H1 (cell line): ENCODE data around the gene BLMH. TPM values are rescaled to one million over a fixed set of nuclear protein-coding genes. Genes with fewer than 3 reads are reported as not detected.

ENCODE experiments used
- CTCF ChIA-PET: fragments of 300-600 bp; sonication (Branson Sonifier 250); formaldehyde crosslinking; loops from one replicate; lab custom pipeline; 2021; ENCODE audit not compliant: partially characterized antibody; lab: Charles Lee
- POLR2A ChIA-PET: fragments of 300-600 bp; sonication (Branson Sonifier 250); formaldehyde crosslinking; loops from one replicate; lab custom pipeline; 2021; ENCODE audit warnings: inconsistent platforms; ENCODE audit not compliant: partially characterized antibody; lab: Charles Lee
- DNase-seq, 2 experiments: peaks; one replicate each; pipeline versions ENCODE4 v3.0.0 to v3.0.0-alpha.2; 2010 to 2022; ENCODE audit warnings: low spot score in 2 of 2, low read depth in 1 of 2, mixed read lengths in 1 of 2
- FAIRE-seq: peaks from 2 replicates; lab custom pipeline; 2011; peaks lifted over from hg19 to GRCh38; lab: Jason Lieb, UNC
- H2AFZ ChIP-seq: 2 replicates; pipeline ENCODE4 v1.8.1; 2012; ENCODE audit warnings: low read length, inconsistent platforms
- H2AK5ac ChIP-seq: 2 replicates; pipeline ENCODE4 v1.6.1; 2013; ENCODE audit warnings: low read depth, low read length
- H2BK120ac ChIP-seq: replicated peaks from 2 replicates; pipeline ENCODE3; 2013; ENCODE audit warnings: low read depth, low read length, inconsistent platforms
- H2BK12ac ChIP-seq: 2 replicates; pipeline ENCODE4 v1.6.1; 2013; ENCODE audit warnings: low read depth, low read length
- H2BK15ac ChIP-seq: 2 replicates; pipeline ENCODE4 v1.6.1; 2013; ENCODE audit warnings: low read length
- H2BK20ac ChIP-seq: 2 replicates; pipeline ENCODE4 v1.6.1; 2013; ENCODE audit warnings: low read length
- H2BK5ac ChIP-seq: 2 replicates; pipeline ENCODE4 v1.6.1; 2013; ENCODE audit warnings: low read depth, low read length
- H3K14ac ChIP-seq: 2 replicates; pipeline ENCODE4 v1.6.1; 2013; ENCODE audit warnings: inconsistent platforms; ENCODE audit not compliant: insufficient read length
- H3K18ac ChIP-seq: 2 replicates; pipeline ENCODE4 v1.6.1; 2013; ENCODE audit warnings: low read length; ENCODE audit errors: extremely low read depth
- H3K23ac ChIP-seq: 2 replicates; pipeline ENCODE4 v1.6.1; 2013; ENCODE audit warnings: inconsistent platforms; ENCODE audit not compliant: insufficient read length
- H3K23me2 ChIP-seq: 2 replicates; pipeline ENCODE4 v1.6.1; 2013; ENCODE audit warnings: low read depth, low read length
- H3K27ac ChIP-seq: 2 replicates; pipeline ENCODE4 v1.6.1; 2011; ENCODE audit warnings: low read depth, low read length, inconsistent platforms
- H3K27me3 ChIP-seq, 4 experiments: replicated peaks in 1 of 4; 1 replicate in 1 of 4; 2 replicates in 3 of 4; pipeline versions ENCODE4 v1.6.1 to v1.8.1; 2011 to 2013; ENCODE audit warnings: low read length in 3 of 4, mild to moderate bottlenecking in 3 of 4, inconsistent platforms in 2 of 4, mixed read lengths in 2 of 4, moderate library complexity in 1 of 4; ENCODE audit not compliant: control insufficient read depth in 3 of 4, insufficient read depth in 3 of 4; ENCODE audit errors: extremely low read depth in 1 of 4
- H3K36me3 ChIP-seq, 4 experiments: 2 replicates each; pipeline versions ENCODE4 v1.6.1 to v1.8.1; 2011 to 2013; ENCODE audit warnings: mild to moderate bottlenecking in 4 of 4, low read length in 3 of 4, moderate library complexity in 2 of 4, control low read depth in 1 of 4, inconsistent platforms in 1 of 4; ENCODE audit not compliant: insufficient read depth in 4 of 4, control insufficient read depth in 2 of 4
- H3K4ac ChIP-seq: replicated peaks from 2 replicates; pipeline ENCODE3; 2013; ENCODE audit warnings: low read length, low read depth, mixed read lengths, inconsistent platforms; ENCODE audit not compliant: insufficient read length
- H3K4me1 ChIP-seq, 4 experiments: replicated peaks in 1 of 4; 1 replicate in 1 of 4; 2 replicates in 3 of 4; pipeline versions ENCODE4 v1.6.1 to v1.8.1; 2011 to 2013; ENCODE audit warnings: low read length in 3 of 4, inconsistent platforms in 2 of 4, mixed read lengths in 1 of 4; ENCODE audit not compliant: insufficient read depth in 4 of 4, control insufficient read depth in 3 of 4
- H3K4me2 ChIP-seq, 2 experiments: 2 replicates each; pipeline versions ENCODE4 v1.6.1 to v1.8.1; 2011 to 2013; ENCODE audit warnings: low read depth in 2 of 2, low read length in 2 of 2, control low read depth in 1 of 2, inconsistent platforms in 1 of 2, mild to moderate bottlenecking in 1 of 2; ENCODE audit not compliant: insufficient read depth in 1 of 2
- H3K4me3 ChIP-seq, 4 experiments: fragments of 200-600, 300-600 bp in 1 of 4; sonication (generic), shearing (Covaris generic), sonication (Bioruptor Twin) in 1 of 4; 2 replicates each; pipeline versions ENCODE4 v1.5.1 to v1.8.1; 2011 to 2016; ENCODE audit warnings: low read length in 4 of 4, low read depth in 3 of 4, control low read depth in 2 of 4, inconsistent platforms in 2 of 4, mild to moderate bottlenecking in 2 of 4, mixed read lengths in 1 of 4, moderate library complexity in 1 of 4; ENCODE audit not compliant: insufficient read depth in 2 of 4; ENCODE audit errors: extremely low read depth in 1 of 4
- H3K56ac ChIP-seq: replicated peaks from 2 replicates; pipeline ENCODE3; 2013; ENCODE audit warnings: low read depth, mild to moderate bottlenecking, mixed read lengths, low read length, inconsistent platforms; ENCODE audit not compliant: insufficient read length
- H3K79me1 ChIP-seq: 2 replicates; pipeline ENCODE4 v1.6.1; 2013; ENCODE audit warnings: low read depth, low read length, control low read depth
- H3K79me2 ChIP-seq, 2 experiments: 2 replicates each; pipeline versions ENCODE4 v1.6.1 to v1.8.1; 2012 to 2013; ENCODE audit warnings: low read length in 2 of 2, mild to moderate bottlenecking in 2 of 2, inconsistent platforms in 1 of 2; ENCODE audit not compliant: insufficient read depth in 2 of 2, control insufficient read depth in 1 of 2
- H3K9ac ChIP-seq, 4 experiments: replicated peaks in 1 of 4; 1 replicate in 1 of 4; 2 replicates in 3 of 4; pipeline versions ENCODE4 v1.6.1 to v1.8.1; 2011 to 2013; ENCODE audit warnings: low read depth in 3 of 4, low read length in 3 of 4, control low read depth in 2 of 4, mild to moderate bottlenecking in 2 of 4, moderate library complexity in 2 of 4, inconsistent platforms in 1 of 4; ENCODE audit errors: extremely low read depth in 1 of 4
- H3K9me3 ChIP-seq, 2 experiments: 2 replicates each; pipeline versions ENCODE4 v1.6.1 to v1.8.1; 2012 to 2013; ENCODE audit warnings: mild to moderate bottlenecking in 2 of 2, moderate library complexity in 2 of 2, control low read depth in 1 of 2, inconsistent platforms in 1 of 2, low read depth in 1 of 2, low read length in 1 of 2, mixed read lengths in 1 of 2; ENCODE audit not compliant: insufficient read depth in 2 of 2
- H4K20me1 ChIP-seq, 2 experiments: replicated peaks in 1 of 2; 2 replicates each; pipeline versions ENCODE3 to v1.8.1; 2011 to 2013; ENCODE audit warnings: inconsistent platforms in 2 of 2, low read length in 2 of 2, mild to moderate bottlenecking in 1 of 2; ENCODE audit not compliant: insufficient read depth in 2 of 2, control insufficient read depth in 1 of 2
- H4K5ac ChIP-seq: 2 replicates; pipeline ENCODE4 v1.6.1; 2013; ENCODE audit warnings: low read length, low read depth, mixed read lengths, inconsistent platforms; ENCODE audit not compliant: insufficient read length
- H4K8ac ChIP-seq: 2 replicates; pipeline ENCODE4 v1.8.0; 2013; ENCODE audit warnings: mild to moderate bottlenecking, moderate library complexity, low read length, inconsistent platforms; ENCODE audit not compliant: insufficient read depth; ENCODE audit errors: extremely low read depth
- H4K91ac ChIP-seq: replicated peaks from 2 replicates; pipeline ENCODE3; 2013; ENCODE audit warnings: low read length, mixed read lengths, inconsistent platforms; ENCODE audit not compliant: insufficient read length
- KDM1A ChIP-seq: fragments of 200-600, 300-600 bp; sonication (generic); IDR thresholded peaks from 2 replicates; pipeline ENCODE4 v1.7.1; 2016; ENCODE audit warnings: mild to moderate bottlenecking, low read length, borderline replicate concordance
- WGBS, 2 experiments: shearing (Covaris generic) in 1 of 2; methylation state at CpG; one replicate each; pipeline versions ENCODE4 v1.1.6 to v1.1.7; 2013 to 2015; ENCODE audit warnings: low lambda C conversion rate in 2 of 2, mixed read lengths in 2 of 2, inconsistent platforms in 1 of 2, low coverage in 1 of 2, missing lambda C conversion rate in 1 of 2; ENCODE audit not compliant: insufficient replicate concordance in 2 of 2, insufficient coverage in 1 of 2, insufficient read length in 1 of 2; ENCODE audit errors: extremely low coverage in 1 of 2, missing lambda C conversion rate in 1 of 2; 5-methylcytosine and 5-hydroxymethylcytosine counted together
- polyA plus RNA-seq, 7 experiments: library from polyadenylated mRNA; depleted of rRNA in 3 of 7; stranded (reverse) in 5 of 7; unstranded in 2 of 7; fragments of >200 nt in 5 of 7; fragments of 200-250 nt in 2 of 7; gene quantifications; 1 replicate in 5 of 7; 2 replicates in 1 of 7; 4 replicates in 1 of 7; pipeline versions ENCODE4 v1.2.1 to v1.2.3, GENCODE V29; 2011 to 2013; ENCODE audit warnings: missing spikeins in 2 of 7, mixed read lengths in 2 of 7
- total RNA-seq: library from RNA; stranded (reverse); fragmentation: NEBNext Ultra II Directional; extraction: Animal tissue kit (Norgen Biotek cat#: 25700); gene quantifications from 2 replicates; pipeline ENCODE4 v1.2.1, GENCODE V29; 2021

The BLMH gene
- total and polyA plus RNA-seq, 2 of the 8 experiments (the other 6 are each of a cell fraction or from before 2014, with no cell fraction given): 18.2 to 74.3 TPM

DNA sequence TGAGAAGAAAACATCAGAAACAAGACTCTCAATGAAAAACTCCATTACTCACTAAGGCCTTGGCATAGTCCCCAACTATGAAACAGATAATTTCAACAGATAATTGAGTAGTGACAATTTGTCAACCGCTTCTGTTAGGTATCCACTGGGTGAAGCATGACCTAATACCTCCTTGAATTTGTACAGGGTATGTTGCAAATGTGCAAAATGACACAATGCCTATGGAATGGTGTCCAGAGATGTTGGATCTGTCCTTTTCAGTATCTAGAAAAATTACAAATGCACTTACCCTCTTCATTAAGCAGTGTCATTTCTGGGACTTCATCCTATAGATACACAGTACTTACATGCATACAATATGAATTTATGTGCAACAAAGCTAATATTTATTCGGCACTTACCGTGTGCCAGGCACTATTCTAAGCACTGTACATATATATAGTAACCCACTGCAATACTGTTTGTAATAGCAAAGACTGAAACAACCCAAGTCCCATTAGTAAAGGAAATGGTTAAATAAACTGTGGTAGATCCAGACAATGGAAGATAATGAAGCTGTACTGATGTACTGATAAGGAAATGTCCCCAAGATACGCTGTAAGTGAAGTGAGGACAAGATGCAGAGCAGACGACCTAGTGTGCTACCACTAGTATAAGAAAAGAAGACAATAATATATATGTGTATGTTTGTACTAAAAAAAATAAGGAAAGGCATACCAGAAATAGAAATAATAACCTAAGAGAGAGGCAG lies 34.8 kb downstream of the BLMH start:
- no peak overlapping the region for H2BK20ac ChIP-seq
- CTCF ChIA-PET: no interaction called here

More for the DNA sequence above, 34.8 kb downstream of the BLMH start:
- H3K9ac ChIP-seq: no peak overlapping the region
- H3K4me2 ChIP-seq: no peak overlapping the region
- 94% methylated on average over 5 of the region's 5 CpGs; no CpG with 5 or more reads in 1 of the 2 experiments for WGBS, 2 experiments
- H4K8ac ChIP-seq: no peak overlapping the region
- H3K23ac ChIP-seq: no peak overlapping the region
- TF ChIP-seq KDM1A: no peak
- no peak overlapping the region for H2BK15ac ChIP-seq
- no peaks in the 10 kb centered on the region for H3K23me2 ChIP-seq
- no peak overlapping the region for H3K4me3 ChIP-seq
- H3K4ac ChIP-seq: no peak overlapping the region
- H3K56ac ChIP-seq: no peak overlapping the region
- no peaks in the 10 kb centered on the region; the same call in 1 of the 2 replicates for H3K79me1 ChIP-seq
- H2AK5ac ChIP-seq: no peak overlapping the region
- H3K14ac ChIP-seq: no peak overlapping the region
- POLR2A ChIA-PET: interaction anchor here (1.4 to 1.6 kb wide), 2 partner anchors 11 to 36 kb away, joined by 4 to 5 read pairs; no protein-coding TSS in a partner anchor
- H3K4me1 ChIP-seq: no peaks in the 10 kb centered on the region
- peaks cover 0 to 14% (median 5%) of the 10 kb centered on the region in 4 experiments; a peak in 3 of 8 replicates for H3K36me3 ChIP-seq
- no peak overlapping the region for H2AFZ ChIP-seq
- H3K18ac ChIP-seq: no peak overlapping the region
- DNase-seq (no peak), FAIRE-seq (no peak)
- H2BK5ac ChIP-seq: no peak overlapping the region
- no peak overlapping the region for H3K27ac ChIP-seq
- H3K79me2 ChIP-seq: no peaks in the 10 kb centered on the region
- H4K5ac ChIP-seq: no peak overlapping the region
- H3K27me3 ChIP-seq: no peaks in the 10 kb centered on the region
- no peaks in the 10 kb centered on the region for H3K9me3 ChIP-seq
- peaks cover 0 to 1% of the 10 kb centered on the region in 2 experiments for H4K20me1 ChIP-seq
- no peak overlapping the region for H2BK120ac ChIP-seq
- H4K91ac ChIP-seq: no peak overlapping the region
- H2BK12ac ChIP-seq: no peak overlapping the region
